ENCODE measurements around the gene SMURF1.
"Not testable (repeated sequence)": the region's sequence is repeated elsewhere in the genome, so short reads cannot be mapped to it uniquely, and the experiment has no call there.

Gene SMURF1

DNA sequence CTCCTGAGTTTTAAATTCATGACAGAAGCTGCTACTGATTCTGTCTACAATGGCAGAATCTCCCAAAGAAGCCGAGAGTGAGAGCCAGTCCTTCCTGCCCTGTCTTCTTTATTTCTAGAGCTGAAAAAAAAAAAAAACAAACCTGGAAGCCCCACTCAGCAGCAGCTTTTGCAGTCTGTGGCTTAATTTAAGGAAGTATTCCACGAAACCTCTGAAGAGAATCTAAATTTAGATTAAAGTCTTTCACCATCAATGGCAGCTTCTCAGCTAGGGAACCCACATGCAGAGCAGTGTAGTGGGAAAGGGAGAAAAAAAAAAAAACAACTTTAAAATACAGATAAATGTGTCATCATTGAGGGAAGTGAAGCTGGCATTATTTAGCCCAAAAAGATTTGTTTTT, 23.4 kb downstream of the SMURF1 start:
- Mint-ChIP-seq H3K27ac (no peak overlapping the region), H3K36me3 (ENCODE audit: low read depth) (peaks cover 31% of the 10 kb centered on the region), H3K27me3 (ENCODE audit: low read depth) (no peaks in the 10 kb centered on the region), H3K9me3 (peaks cover 23% of the 10 kb centered on the region), H3K4me3 (no peak overlapping the region), H3K4me1 (ENCODE audit: low read depth) (peaks cover 19% of the 10 kb centered on the region)

DNA sequence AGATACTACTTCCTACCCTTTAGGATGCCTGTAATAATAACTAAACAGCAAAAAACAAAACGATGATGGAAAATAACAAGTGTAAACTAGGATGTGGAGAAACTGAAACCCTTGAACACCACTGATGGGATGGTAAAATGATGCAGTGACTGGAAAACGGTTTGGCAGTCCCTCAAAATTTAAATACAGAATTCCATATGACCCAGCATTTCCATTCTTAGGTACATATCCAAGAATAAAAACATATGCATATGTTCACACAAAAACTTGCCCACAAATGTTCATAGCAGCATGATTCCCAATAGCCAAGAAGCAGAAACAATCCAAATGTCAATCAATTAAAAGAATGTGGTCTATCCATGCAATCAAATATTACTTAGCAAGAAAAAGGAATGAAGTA, 25.8 kb downstream of the SMURF1 start:
- Mint-ChIP-seq H3K4me3 (no peak overlapping the region), H3K4me1 (ENCODE audit: low read depth) (peaks cover 16% of the 10 kb centered on the region), H3K27me3 (ENCODE audit: low read depth) (no peaks in the 10 kb centered on the region), H3K36me3 (ENCODE audit: low read depth) (peaks cover 36% of the 10 kb centered on the region), H3K27ac (no peak overlapping the region), H3K9me3 (peaks cover 27% of the 10 kb centered on the region)

DNA sequence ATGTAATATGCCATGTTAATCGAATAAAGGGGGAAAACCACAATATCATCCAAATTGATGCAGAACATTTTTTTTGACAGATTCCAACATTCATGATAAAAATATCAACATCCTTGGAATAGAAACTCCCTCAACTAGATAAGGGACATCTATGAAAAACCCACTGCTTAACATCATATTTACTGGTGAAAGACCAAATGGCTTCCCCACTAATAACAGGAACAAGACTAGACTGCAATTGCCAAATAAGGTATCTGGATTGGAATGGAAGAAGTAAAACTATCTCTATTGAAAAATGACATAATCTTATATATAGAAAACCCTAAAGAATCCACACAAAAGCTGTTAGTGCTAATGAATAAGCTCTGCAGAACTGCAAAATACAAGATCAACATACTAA, 27.8 kb downstream of the SMURF1 start:
- Mint-ChIP-seq H3K9me3 (peaks cover 22% of the 10 kb centered on the region), H3K4me3 (no peak overlapping the region), H3K4me1 (ENCODE audit: low read depth) (peaks cover 25% of the 10 kb centered on the region), H3K27ac (no peak overlapping the region), H3K27me3 (ENCODE audit: low read depth) (no peaks in the 10 kb centered on the region), H3K36me3 (ENCODE audit: low read depth) (peaks cover 28% of the 10 kb centered on the region)

DNA sequence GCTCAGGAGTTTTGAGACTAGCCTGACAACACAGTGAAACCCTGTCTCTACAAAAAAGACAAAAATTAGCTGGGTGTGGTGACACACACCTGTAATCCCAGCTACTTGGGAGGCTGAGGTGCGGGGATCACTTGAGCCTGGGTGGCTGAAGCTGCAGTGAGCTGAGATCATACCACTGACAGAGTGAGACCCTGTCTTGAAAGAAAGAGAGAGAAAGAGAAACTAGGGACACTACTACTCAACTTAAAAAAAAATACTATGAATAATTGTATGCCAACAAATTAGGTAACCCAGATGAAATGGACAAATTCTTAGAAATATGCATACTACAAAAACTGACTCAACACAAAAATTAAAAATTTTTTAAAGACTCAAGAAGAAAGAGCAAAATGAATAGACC, 28.5 kb downstream of the SMURF1 start:
- Mint-ChIP-seq H3K4me3 (no peak overlapping the region), H3K27ac (no peak overlapping the region), H3K9me3 (peaks cover 21% of the 10 kb centered on the region), H3K4me1 (ENCODE audit: low read depth) (peaks cover 20% of the 10 kb centered on the region), H3K27me3 (ENCODE audit: low read depth) (no peaks in the 10 kb centered on the region), H3K36me3 (ENCODE audit: low read depth) (peaks cover 23% of the 10 kb centered on the region)

DNA sequence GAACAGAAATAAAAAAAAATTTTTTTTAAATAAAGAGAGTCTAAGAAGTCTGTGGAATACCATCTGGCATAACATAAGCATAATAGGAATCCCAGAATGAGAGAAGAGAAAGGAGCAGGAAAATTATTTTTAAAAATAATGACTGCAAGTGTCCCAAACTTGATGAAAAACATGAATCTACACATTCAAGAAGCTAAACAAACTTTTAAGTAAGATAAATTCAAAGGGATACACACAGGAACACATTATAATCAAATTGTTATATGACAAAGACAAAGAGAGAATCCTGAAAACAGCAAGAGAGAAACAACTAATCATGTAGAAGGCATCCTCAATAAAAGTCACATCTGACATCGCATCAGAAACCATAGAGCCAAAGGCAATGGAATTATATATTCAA, 30.9 kb downstream of the SMURF1 start:
- Mint-ChIP-seq H3K36me3 (ENCODE audit: low read depth) (peaks cover 8% of the 10 kb centered on the region), H3K27ac (no peak overlapping the region), H3K9me3 (peaks cover 7% of the 10 kb centered on the region), H3K4me3 (no peak overlapping the region), H3K27me3 (ENCODE audit: low read depth) (no peaks in the 10 kb centered on the region), H3K4me1 (ENCODE audit: low read depth) (peaks cover 24% of the 10 kb centered on the region)

DNA sequence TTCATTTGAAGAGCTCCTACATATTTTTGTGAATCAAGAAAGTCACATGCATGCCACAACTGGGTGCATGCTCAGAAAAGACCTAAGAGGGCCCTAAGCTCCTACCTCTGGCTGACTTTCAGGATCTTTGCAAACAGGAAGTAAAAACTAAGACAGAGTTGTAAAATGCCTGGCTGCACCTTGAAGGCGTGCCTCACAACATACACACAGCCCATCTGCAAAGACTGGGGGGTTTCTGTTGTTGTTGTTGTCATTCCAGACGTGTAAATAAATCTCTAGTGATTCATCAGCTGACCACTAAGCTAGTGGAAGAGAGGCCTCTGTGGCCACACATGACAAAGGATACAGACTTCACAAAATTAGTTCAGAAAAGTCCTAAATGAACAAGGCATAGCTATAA, 31.8 kb downstream of the SMURF1 start:
- Mint-ChIP-seq H3K27ac (no peak overlapping the region), H3K4me3 (no peak overlapping the region), H3K36me3 (ENCODE audit: low read depth) (peaks cover 6% of the 10 kb centered on the region), H3K4me1 (ENCODE audit: low read depth) (peaks cover 26% of the 10 kb centered on the region), H3K27me3 (ENCODE audit: low read depth) (no peaks in the 10 kb centered on the region), H3K9me3 (peaks cover 4% of the 10 kb centered on the region)

DNA sequence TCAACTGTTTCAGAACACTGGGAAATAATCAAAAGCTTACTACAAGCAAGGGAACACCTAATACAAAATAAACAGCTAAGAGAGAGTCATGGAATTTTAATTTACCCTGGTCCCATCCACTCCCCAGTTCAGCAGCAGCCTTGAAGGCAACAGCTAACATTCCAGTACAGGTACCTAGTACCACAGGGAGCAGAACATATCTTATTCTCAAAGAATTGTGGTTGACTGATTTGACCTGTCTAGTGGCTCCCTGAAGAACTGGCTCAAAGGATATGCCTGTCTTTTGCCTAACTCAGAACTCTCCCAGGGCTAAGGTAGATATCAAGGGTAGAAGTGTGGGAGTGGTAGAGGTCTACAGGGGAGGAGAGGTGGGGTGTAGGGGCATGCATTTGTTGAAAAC, 32.3 kb downstream of the SMURF1 start:
- H3K27ac Mint-ChIP-seq, result peak overlapping the region; percentile 16
- H3K36me3 Mint-ChIP-seq (ENCODE audit: low read depth), result peaks cover 6% of the 10 kb centered on the region
- H3K4me1 Mint-ChIP-seq (ENCODE audit: low read depth), result peaks cover 26% of the 10 kb centered on the region

DNA sequence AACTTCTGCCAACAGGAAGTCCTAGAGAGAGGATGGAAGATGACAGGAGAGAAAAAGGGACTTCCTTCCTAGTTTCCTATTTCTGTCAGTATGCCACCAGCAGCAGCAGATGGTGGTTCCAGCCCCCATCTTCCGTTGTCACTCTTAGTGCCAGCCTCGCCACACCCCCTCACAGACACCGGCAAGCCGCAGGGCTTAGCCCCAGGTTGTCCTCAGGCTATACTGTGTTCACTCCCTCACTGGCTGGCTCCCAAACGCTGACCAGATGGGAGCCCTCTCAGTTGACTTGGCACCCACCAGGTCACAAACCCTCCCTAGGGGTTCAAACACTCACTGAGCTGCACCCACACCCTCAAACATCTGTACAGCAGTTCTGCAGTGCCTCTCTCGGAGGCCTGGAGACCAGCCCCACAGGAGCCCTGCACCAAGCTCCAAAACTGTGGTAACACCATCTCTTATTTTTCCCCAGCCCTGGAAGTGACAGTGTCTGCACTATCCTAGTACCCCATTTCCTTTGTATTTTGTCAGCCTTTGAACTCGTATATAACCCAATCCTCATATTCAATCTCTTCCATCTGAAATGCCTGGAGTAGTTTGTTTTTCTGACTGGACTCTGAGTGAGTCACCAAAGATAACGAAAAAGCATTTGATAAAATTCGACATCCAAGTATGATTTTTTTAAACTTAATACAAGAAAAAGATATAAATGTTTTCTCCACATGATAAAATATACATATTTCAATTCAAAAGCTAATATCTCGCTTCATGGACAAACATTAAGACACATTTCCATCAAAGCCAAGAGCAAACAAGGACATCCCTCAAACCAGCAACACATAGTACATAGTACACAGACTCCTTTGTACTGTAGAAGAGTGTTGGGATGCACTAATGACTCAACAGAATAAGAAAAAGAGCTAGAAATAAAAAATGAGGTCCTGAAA, 34.5 kb downstream of the SMURF1 start:
- H3K27me3 Mint-ChIP-seq (ENCODE audit: low read depth), result no peaks in the 10 kb centered on the region
- H3K4me3 Mint-ChIP-seq, result no peak overlapping the region
- no peak overlapping the region for H3K27ac Mint-ChIP-seq
- peaks cover 29% of the 10 kb centered on the region for H3K4me1 Mint-ChIP-seq (ENCODE audit: low read depth)
- no peaks in the 10 kb centered on the region for H3K9me3 Mint-ChIP-seq
- H3K36me3 Mint-ChIP-seq (ENCODE audit: low read depth), result peaks cover 6% of the 10 kb centered on the region

More for the DNA sequence above, 32.3 kb downstream of the SMURF1 start:
- Mint-ChIP-seq H3K27me3 (ENCODE audit: low read depth) (no peaks in the 10 kb centered on the region), H3K4me3 (no peak overlapping the region), H3K9me3 (peaks cover 4% of the 10 kb centered on the region)

DNA sequence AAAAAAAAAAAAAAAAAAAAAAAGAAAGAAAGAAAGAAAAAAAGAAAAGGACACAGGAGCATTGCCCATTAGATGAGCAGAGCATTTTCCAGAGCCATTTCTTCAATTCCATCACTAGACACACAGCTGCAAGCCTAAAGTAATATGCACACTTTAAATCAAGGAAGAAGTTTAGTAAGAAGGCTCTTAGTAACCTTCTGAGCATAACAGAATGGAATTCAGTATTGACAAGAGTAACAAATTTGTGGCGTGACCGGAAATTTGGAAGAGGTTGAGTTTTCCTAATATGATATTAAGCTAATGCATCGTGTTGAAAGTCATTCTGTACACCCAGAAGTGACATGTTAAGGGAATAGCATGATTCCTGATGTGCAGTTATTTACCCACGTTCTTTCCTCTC, 35.3 kb downstream of the SMURF1 start:
- no peak overlapping the region for H3K4me3 Mint-ChIP-seq
- H3K27ac Mint-ChIP-seq, result no peak overlapping the region
- peaks cover 5% of the 10 kb centered on the region for H3K36me3 Mint-ChIP-seq (ENCODE audit: low read depth)
- H3K27me3 Mint-ChIP-seq (ENCODE audit: low read depth), result no peaks in the 10 kb centered on the region
- H3K4me1 Mint-ChIP-seq (ENCODE audit: low read depth), result peaks cover 31% of the 10 kb centered on the region
- no peaks in the 10 kb centered on the region for H3K9me3 Mint-ChIP-seq

DNA sequence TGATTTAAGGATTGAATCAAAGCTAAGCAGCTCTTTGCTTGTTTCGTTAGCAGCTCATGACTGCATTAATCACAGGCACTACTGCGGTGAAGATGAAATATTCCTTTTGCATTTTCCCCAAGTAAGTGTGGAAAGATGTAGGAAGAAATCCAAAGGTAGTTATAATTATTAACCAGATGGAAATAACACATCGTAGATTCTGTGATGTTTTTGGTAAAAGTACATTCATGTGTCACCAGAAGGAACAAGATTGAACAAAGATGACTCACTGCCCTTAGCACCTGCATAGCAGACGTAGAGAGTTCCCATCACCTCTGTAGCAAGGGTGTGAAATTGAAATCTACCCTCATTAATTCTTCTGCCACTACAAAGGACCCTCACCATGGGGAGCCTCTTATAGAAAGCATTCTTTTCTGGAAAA, 37.1 kb downstream of the SMURF1 start:
- Mint-ChIP-seq H3K4me1 (ENCODE audit: low read depth) (peaks cover 32% of the 10 kb centered on the region), H3K36me3 (ENCODE audit: low read depth) (no peaks in the 10 kb centered on the region), H3K27ac (no peak overlapping the region), H3K9me3 (no peaks in the 10 kb centered on the region), H3K4me3 (no peak overlapping the region), H3K27me3 (ENCODE audit: low read depth) (no peaks in the 10 kb centered on the region)

DNA sequence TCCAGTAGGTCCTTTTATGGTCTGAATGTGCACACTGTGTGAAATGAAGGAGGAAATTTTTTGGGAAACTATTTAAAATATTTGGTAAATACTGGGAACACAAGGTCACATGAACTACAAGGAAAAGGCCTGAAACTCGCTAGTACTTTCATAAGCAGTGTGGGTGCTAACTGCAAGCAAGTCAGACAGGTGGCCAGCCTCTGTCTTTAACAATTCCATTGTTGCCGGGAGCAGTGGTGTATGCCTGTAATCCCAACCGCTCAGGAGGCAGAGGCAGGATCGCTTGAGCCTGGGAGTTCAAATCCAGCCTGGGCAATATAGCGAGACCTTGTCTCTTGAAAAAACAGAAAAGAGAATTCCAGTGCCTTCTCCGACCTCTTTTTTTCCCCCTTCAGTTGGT, 37.5 kb downstream of the SMURF1 start:
- no peak overlapping the region for H3K4me3 Mint-ChIP-seq
- H3K4me1 Mint-ChIP-seq (ENCODE audit: low read depth), result peaks cover 27% of the 10 kb centered on the region
- no peaks in the 10 kb centered on the region for H3K36me3 Mint-ChIP-seq (ENCODE audit: low read depth)
- H3K9me3 Mint-ChIP-seq, result no peaks in the 10 kb centered on the region
- no peaks in the 10 kb centered on the region for H3K27me3 Mint-ChIP-seq (ENCODE audit: low read depth)
- H3K27ac Mint-ChIP-seq, result no peak overlapping the region

DNA sequence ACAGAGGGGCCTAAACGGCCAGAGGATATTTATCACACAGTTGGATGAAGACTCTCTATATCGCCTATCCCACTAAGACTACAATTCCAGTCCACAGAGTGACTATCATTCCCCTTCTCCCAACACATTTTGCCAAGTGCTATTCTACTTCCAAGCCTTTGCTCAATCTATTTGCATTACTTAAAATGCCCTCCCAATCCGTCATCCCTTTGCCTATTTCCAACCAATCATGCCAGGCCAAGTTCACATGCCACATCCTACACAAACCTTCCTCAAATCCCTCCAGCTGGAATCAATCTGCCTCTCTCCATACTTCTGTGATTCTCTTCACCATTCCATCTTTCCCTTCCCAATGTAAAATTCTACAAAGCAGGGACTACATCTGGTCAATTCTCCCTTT, 38.2 kb downstream of the SMURF1 start:
- no peak overlapping the region for H3K27ac Mint-ChIP-seq
- no peak overlapping the region for H3K4me3 Mint-ChIP-seq
- no peaks in the 10 kb centered on the region for H3K36me3 Mint-ChIP-seq (ENCODE audit: low read depth)
- H3K9me3 Mint-ChIP-seq, result no peaks in the 10 kb centered on the region
- H3K27me3 Mint-ChIP-seq (ENCODE audit: low read depth), result no peaks in the 10 kb centered on the region
- peaks cover 27% of the 10 kb centered on the region for H3K4me1 Mint-ChIP-seq (ENCODE audit: low read depth)

DNA sequence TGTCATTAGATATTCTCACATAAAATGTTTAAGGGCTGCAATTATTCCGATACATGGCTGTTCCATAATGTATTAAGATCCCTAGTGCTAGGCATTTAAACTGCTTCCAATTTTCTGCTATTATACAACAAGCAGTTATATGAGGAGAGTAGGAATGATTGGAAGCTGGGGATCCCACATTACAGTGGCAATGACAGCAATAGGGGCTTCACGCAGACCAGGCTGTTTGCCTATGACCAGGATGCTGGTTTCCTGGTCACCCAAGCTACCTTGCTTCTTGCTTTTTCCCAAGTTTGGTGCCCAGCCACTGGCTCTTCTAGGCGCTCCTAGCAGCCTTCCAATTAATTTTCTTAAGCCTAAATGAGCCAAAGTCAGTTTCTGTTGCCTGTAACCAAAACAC, 39.3 kb downstream of the SMURF1 start:
- H3K27ac Mint-ChIP-seq, result no peak overlapping the region

DNA sequence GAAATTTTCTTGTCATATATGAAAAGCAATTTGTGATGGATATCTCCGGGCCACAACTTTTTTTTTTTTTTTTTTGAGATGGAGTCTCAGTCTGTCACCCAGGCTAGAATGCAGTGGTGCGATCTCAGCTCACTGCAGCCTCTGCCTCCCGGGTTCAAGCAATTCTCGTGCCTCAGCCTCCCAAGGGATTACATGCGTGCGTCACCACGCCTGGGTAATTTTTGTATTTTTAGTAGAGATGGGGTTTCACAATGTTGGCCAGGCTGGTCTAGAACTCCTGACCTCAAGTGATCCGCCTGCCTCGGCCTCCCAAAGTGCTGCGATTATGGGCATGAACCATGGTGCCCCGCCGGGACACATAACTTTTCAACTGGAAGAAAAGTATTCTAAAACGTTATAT, 40.1 kb downstream of the SMURF1 start:
- not testable (repeated sequence) for H3K36me3 Mint-ChIP-seq (ENCODE audit: low read depth); H3K4me3 Mint-ChIP-seq; H3K27me3 Mint-ChIP-seq (ENCODE audit: low read depth); H3K9me3 Mint-ChIP-seq; H3K27ac Mint-ChIP-seq
- peaks cover 22% of the 10 kb centered on the region for H3K4me1 Mint-ChIP-seq (ENCODE audit: low read depth)

More for the DNA sequence above, 39.3 kb downstream of the SMURF1 start:
- Mint-ChIP-seq H3K4me3 (no peak overlapping the region), H3K27me3 (ENCODE audit: low read depth) (no peaks in the 10 kb centered on the region), H3K4me1 (ENCODE audit: low read depth) (peaks cover 27% of the 10 kb centered on the region), H3K9me3 (no peaks in the 10 kb centered on the region), H3K36me3 (ENCODE audit: low read depth) (peaks cover 3% of the 10 kb centered on the region)

DNA sequence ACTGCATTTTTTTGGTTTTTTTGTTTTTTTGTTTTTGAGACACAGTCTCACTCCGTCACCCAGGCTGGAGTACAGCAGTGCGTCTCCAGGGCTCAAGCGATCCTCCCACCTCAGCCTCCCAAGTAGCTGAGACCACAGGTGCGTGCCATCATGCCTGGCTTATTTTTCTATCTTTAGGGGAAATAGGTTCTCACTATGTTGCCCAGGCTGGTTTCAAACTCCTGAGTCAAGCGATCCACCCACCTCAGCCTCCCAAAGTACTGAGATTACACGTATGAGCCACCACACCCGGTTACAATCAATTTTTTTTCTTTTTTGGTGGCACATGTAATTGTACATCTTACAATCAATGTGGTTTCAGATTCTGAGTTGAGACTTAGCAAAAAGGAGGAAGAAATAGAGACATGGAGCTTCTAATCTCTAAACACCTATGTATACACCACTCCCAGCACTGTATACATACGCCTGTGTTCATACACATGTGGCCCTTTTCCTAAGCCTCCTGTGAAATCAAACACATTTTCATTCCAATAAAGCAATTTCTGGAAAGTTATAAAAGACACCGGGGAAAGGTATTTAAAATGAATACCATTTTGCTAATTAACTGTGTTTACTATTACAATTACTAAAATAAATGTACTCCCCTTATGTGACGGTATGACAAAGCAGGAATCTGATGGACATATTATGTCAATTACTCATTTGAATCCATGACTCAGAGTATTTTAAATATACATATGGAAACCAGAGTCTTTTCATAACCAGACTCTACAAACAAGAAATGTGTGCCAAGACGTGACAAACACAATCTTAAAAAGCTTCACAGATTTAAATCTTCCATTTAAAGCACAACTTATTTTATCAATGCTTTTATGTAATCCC, 40.9 kb downstream of the SMURF1 start:
- Mint-ChIP-seq H3K9me3 (peaks cover 9% of the 10 kb centered on the region), H3K36me3 (ENCODE audit: low read depth) (peaks cover 10% of the 10 kb centered on the region), H3K27me3 (ENCODE audit: low read depth) (no peaks in the 10 kb centered on the region), H3K4me1 (ENCODE audit: low read depth) (peaks cover 24% of the 10 kb centered on the region), H3K4me3 (no peak overlapping the region), H3K27ac (peak overlapping the region; percentile 11)

Data from T-helper 1 cell treated with Interleukin-12 subunit alpha and Interleukin-12 subunit beta and Interleukin-4 antibody, amounts not matched to agents 30 μg/mL and 1 μg/mL, for 36 hours (primary cell).